Right kidney (tissue), 1 donor: ENCODE data around the gene TM9SF4.
"Not testable (repeated sequence)": the region's sequence is repeated elsewhere in the genome, so short reads cannot be mapped to it uniquely, and the experiment has no call there.

Source experiments
- DNase-seq: peaks from one replicate; pipeline ENCODE4 v3.0.0-alpha.2; 2016

TM9SF4 gene

DNA sequence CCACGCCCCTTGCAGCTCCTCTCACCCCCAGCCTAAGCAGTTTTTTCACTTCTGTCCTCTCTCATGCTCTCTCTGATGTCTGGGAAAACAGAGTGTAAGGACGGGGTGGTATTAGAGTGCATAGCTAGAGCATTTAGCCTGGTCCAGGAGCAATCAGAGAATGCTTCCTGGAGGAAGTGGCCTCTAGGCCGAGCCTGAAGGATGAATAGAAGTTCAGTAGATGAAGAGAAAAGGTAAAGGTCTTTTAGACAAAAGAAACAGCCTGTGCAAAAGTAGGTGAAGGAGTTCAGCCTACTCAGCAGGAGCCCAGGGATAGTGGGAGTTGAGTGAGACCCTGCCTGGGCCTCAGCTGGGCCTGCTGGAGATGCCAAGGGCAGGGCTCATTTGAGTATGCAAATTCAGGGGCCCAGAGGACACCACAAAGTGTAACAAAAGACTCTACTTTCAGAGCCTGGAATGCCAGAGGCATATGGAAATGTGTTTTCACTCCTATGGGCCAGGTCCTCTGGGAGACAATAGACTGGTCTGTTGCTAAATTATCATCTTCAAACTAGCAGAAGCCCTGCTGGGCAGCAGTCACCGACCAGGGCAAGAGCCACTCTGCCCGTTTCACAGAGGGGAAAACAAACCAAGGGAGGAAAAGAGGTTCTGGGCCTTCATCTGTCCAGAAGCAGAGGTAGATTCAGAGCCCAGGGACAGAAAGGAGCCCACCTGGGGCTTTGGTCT, 19.7 kb upstream of the TM9SF4 start:
- no peak for DNase-seq

DNA sequence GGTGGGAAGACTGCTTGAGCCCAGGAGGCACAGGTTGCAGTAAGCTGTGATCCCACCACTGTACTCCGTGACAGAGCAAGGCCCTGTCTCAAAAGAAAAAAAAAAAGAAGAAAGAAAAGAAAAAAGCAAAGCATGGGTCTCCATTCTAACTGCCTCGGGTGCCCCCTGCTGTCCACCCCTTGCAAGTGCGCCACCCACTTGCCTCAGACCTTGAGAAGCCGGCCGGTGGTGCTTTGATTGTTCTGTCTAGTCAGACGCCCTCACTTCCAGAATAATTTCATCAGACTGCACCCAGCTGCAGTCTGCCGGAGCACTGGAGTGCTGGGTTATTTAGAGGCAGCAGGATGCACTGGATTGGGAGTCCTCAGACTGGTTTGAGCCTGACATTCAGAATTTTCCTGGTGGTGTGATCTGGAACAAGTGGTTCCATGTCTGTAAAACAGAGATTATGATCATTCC, 17.6 kb upstream of the TM9SF4 start:
- DNase-seq = peak; percentile 56

DNA sequence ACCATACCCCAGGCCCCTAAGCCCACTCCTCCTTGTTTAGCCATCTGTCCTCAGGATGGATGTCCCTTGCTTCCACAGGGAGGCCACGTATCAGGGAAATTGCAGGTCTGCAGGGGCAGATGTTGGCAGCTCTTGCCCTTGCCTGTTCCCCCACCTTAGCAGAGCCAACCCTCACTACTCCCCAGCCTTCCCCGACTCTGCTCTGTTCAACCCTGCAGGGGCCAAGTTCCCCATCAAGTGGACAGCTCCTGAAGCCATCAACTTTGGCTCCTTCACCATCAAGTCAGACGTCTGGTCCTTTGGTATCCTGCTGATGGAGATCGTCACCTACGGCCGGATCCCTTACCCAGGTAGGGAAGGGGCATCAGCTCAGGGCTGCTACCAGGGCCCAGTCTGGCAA, 10.7 kb upstream of the TM9SF4 start:
- DNase-seq = no peak

DNA sequence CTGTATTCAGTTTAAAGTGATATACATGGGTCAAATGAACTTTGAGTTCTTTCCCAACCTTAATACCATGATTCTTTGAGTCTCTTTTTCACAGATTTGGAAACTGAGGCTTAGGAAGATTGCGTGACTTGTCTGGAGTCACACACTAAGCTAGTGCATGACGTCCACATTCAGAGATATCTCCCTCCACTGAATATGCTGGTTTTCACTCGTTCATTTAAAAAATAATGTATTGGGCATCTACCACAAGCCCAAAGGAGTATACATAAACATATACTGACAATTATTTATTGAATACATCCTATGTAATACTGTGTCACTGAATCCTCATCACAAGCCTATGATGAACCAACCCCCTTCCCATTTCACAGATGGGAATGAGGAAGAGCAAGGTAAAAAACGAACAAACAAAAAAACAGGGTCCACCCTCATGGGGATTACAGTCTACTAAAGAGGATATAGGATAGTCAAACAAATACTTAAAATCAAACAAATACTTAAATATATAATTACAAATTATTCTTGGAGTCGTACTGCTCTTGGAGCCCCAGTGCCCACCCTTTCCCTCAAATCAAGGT, 611 bp upstream of the TM9SF4 start:
- DNase-seq = no peak

DNA sequence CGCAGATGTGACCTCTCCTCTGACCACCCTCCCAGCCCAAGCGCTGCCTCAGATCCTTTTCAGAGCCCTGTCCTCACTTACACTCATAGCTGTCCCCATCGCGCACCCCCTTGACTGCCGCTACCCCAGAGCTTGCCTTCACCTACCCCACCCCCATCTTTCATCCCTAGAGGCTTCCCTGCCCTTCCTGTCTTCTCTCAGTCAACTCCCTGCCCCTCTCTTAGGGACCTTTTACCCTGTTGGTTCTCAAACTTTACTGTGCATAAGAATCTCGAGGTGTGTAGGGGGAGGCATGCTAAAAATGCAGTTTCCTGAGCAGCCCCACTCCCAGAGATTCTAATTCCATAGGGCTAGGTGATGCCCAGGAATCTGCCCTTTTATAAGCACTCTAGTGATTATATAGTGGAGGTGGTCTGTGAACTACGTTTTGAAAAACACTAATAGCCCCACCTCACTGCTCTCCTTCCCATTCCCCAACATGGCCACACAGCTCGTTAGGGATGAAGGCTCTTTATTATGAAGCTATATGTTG, 725 bp downstream of the TM9SF4 start:
- no peak for DNase-seq

DNA sequence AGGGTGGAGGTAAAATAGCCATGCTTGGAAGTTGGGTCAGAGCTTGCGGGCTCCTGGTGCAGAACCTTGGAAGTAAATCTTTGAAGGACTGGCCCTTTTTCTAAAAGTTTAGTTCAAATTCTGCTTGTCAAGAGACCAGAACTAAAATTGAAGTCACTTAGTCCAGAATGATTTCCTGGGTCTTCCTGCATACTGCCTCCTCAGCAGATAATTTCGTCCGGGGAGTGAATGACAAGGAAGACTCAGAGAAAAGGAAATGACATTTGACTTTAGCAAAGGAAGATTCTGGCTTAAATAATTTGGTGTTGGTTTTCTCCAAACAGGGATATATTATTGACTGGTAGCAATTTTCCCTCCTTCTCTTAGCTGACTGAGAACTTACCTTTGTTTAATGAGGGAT, 1.2 kb downstream of the TM9SF4 start:
- DNase-seq = no peak

DNA sequence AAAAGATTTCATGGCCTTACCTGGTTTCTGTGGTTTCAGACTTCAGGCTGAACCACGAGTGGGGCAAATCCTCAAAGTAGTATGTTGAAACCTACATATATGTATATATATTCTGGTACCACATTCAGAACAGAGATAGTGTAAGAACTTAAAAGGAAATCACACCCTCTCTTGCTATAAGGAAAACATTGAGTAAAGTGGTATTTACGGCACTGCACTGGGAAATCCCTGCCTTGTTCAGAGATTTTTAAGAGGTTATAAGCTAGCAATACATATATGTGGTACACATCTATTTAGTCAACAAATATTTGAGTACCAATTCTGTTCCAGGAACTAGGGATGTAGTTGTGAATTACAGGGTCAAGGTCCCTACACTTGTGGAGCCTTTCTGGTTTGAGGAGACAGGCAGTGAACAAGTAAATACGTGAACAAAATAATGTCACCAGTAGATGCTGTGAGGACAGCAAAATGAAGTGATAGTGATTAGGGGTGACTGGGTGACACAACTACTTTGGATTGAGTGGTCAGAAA, 1.7 kb downstream of the TM9SF4 start:
- DNase-seq = no peak

DNA sequence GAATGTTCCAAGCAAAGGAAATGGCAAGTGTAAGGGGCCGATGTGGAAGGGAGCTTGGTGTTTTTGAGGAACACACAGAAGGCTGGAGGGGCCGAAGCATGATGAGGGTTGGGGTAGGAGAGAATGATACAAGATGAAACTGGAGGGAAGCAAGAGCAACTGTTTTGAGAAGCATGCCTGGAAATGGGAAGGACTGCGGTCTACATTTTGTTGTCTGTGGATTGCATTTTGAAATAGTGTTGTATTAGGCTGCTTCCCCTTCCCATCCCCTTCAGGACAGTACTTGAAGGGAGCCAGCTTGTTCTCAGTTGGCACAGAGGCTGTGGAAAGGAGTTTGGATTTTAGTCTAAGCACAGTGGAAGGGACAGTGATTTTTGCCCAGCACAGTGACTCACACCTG, 2.2 kb downstream of the TM9SF4 start:
- DNase-seq = no peak

DNA sequence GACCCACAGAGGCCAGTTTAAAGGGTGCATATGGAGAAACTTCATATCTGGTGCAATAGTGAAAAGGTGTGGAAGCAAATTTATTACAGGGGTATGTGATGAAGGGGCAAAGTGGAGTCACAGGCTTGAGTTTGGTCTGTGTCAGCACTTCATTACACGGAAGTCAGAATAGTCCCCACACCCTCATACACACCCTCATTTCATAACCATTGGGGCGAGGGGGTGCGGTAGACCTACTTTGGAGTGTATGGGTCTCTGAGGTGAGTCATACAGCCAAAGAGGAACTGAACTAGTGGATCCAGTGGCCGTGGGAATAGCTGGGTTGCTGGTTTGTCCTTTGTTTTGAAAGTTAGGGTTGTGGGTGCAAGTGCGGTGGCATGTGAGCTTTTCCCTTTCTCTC, 3.3 kb downstream of the TM9SF4 start:
- no peak for DNase-seq

DNA sequence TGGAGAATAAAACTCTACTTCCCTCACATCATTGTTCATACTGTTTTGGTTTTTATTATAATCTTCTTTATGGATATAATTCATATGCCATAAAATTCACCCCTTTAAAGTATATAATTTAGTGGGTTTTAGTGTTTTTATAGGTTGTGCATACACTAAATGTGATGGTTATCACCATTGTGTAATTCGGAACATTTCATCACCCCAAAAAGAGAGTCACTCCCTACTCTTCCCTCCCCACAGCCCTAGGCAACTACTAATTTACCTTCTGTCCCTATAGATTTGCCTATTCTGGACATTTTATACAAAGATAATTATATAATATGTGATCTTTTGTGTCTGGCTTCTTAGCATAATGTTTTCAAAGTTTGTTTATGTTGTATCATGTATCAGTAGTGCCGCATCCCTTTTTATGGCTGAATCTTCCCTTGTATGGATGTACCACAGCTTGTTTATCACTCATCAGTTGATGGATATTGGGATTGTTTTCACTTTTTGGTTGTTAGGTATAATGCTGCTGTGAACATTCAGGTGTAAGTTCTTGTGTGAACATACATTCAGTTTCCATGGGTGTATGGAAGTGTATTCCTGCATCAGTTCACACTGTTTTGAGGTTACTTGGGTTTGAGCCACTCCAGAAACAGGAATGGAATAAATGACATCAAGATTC, 4.2 kb downstream of the TM9SF4 start:
- DNase-seq = no peak

DNA sequence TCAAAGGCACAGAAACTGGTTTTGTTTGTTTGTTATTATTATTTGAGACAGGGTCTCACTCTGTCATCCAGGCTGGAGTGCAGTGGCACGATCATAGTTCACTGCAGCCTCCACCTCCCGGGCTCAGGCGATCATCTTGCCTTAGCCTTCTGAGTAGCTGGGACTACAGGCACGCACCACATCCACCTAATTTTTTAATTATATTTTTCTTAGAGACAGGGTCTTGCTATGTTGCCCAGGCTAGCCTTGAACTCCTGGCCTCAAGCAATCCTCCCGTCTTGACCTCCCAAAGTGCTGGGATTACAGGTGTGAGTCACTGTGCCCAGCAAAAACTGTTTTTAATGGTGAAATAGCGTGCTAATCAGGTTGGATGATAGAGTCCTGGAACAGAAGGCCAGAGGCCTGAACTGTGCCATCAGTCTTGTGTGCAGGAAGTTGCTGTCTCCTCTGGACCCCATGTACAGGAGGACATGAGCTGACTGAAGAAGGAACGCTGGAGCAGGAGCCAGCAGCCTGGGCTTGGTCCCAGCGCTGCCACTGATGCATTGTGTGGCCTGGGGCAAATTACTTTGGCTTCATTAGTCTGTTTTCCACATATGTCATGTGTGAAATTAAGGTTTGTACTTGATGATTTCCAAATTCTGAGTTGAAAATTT, 4.9 kb downstream of the TM9SF4 start:
- no peak for DNase-seq

DNA sequence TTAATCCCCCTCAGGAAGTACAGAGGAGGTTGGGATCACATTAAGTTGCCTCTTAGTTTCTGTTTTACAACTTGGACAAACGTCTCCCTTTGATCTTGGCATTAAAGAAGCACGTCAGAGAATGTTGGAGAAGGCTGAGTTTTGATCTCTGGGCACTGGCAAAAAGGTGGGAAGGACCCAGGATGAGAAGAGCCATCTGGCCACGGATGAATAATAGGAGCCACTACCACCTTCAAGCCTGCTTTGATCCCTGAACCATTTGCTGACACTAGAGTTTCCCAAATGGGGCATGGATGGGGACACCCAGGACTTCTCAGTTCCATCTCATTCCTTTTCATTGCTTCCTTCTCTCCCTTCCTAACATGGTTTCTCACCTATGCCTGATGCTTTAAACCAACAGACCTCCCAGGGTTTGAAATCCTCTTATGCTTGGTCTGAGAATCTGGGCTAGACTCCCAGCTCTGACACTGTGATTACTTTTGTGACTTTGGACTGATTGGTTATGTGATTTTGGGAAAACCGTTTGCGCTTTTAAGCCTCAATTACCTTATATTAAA, 5.8 kb downstream of the TM9SF4 start:
- peak; percentile 7 for DNase-seq

DNA sequence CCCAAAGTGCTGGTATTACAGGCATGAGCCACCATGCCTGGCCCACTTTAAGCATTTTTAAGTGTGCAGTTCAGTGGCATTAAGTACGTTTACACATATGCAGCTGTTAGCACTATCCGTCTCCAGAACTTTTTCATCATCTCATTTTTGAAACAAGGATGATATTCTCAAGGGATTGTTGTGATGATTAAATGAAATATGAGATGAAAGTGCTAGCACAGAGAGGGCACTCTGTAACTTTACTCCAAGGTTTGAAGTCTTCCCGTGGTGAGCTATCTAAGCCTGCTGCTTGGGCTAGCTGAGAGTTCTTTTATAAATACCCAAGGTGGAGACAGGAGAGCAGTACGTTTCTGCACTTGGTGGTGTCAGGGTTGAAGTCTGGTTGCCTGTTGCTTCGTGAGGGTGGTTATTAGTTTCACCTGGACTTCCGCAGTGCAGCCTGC, 6.6 kb downstream of the TM9SF4 start:
- DNase-seq = no peak

DNA sequence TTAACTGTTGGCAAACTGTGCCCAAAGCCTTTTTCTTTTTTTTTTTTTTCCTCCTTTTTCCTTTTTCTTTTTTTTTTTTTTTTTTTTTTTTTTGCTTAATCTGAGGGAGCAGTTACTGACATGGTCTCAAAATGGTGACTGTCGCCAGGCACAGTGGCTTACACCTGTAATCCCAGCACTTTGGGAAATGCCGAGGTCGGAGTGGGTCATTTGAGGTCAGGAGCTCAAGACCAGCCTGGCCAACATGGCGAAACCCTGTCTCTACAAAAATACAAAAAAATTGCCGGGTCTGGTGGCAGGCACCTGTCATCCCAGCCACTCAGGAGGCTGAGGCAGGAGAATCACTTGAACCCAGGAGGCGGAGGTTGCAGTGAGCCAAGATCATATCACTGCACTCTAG, 7.3 kb downstream of the TM9SF4 start:
- DNase-seq = not testable (repeated sequence)

DNA sequence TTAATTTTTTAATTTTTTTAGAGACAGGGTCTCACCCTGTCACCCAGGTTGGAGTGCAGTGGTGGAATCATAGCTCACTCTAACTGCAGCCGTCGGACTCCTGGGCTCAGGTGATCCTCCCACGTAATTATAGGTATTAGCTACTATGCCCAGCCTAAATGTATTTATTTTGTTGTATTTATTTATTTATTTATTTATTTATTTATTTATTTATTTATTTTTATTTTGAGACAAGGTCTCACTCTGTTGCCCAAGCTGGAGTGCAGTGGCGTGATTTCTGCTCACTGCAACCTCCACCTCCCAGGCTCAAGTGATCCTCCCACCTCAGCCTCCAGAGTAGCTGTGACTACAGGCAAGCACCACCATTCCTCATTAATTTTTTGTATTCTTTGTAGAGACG, 8.9 kb downstream of the TM9SF4 start:
- DNase-seq = not testable (repeated sequence)

DNA sequence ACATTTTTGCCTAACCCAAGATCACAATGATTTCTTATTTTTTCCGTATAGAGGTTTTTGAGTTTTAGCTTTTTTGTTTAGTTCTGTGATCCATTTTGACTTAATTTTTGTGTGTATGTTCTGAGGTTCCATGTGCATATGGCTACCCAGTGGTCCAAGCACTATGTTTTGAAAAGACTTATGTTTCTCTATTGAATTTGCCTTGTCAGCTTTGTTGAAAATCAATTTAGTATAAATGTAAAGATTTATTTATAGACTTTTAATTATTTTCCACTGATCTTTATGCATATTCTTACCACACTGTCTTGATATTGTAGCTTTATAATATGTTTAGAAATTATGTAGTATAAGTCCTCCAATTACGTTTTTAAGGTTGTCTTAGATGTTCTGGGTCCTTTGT, 10.2 kb downstream of the TM9SF4 start:
- no peak for DNase-seq

DNA sequence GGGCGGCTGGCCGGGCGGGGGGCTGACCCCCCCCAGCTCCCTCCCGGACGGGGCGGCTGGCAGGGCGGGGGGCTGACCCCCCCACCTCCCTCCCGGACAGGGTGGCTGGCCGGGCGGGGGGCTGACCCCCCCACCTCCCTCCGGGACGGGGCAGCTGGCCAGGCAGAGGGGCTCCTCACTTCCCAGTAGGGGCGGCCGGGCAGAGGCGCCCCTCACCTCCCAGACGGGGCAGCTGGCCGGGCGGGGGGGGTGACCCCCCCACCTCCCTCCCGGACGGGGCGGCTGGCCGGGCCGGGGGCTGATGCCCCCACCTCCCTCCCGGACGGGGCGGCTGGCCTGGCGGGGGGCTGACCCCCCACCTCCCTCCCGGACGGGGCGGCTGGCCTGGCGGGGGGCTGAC, 12.4 kb downstream of the TM9SF4 start:
- not testable (repeated sequence) for DNase-seq

DNA sequence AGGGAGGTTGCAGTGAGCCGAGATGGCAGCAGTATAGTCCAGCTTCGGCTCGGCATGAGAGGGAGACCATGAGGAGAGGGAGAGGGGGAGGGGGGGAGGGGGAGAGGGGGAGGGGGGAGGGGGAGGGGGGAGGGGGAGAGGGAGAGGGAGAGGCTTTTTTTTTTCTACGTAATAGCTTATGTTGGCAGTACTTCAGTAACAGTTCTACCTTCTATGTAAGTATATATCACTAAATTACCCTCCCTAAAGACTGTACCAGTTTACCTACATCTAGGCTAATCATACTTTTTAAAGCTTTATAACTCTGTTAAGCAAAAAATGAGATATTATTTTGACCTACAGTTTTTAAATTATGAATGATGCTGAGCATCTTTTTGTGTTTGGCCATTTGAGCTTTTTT, 13.6 kb downstream of the TM9SF4 start:
- no peak for DNase-seq

DNA sequence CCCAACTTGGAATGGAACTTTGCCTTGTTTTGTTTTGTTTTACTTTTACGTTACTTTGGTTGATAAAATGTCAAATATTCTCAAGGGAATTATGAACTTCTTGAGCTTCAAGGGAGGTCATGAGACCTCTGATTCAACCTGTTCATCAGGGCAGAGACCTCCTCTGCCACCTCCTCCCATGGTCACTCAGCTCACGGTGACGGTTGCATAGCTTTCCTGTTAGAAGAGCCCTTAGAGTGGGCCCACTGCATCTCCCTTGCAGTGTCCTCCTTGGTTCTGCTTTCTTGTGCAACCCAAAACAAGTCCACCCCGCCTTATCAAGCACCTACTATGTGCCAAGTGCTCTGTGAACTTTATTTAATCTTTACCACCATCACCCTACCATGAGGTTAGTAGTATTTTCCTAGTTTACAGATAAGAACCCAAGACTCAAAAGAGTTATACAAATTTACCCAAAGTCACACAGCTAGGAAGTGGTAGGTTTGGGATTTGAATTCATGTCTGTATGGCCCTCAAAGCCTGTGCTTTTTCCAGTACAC, 15.5 kb downstream of the TM9SF4 start:
- DNase-seq = no peak

DNA sequence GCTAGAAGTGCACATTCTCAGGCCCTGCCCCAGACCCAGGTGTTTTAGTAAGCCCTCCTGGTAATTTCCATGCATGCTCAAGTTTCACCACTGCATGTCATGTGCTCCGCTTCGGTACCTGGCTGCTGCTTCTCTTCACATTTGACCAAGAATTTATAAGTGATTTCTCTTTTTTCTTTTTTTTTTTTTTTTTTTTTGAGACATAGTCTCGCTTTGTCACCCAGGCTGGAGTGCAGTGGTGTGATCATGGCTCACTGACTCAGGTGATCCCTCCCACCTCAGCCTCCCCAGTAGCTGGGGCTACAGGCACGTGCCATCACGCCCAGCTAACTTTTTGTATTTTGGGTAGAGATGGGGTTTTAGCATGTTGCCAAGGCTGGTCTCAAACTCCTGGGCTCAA, 16.0 kb downstream of the TM9SF4 start:
- no peak for DNase-seq

DNA sequence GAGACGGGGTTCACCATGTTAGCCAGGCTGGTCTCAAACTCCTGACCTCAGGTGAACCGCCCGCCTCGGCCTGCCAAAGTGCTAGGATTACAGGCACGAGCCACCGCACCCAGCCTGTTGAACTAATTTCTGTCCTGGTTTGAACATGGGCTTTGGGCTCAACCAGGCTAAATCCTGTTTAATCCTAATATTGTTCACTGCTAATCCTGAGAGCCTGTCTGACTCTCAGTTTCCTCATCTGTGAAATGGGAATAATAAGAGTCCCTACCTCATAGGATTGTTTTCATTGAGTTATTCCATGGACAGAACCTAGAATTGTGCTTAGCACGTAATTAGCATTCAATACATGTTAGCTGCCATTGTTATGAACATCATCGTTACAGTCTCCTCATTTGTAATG, 17.4 kb downstream of the TM9SF4 start:
- no peak for DNase-seq

DNA sequence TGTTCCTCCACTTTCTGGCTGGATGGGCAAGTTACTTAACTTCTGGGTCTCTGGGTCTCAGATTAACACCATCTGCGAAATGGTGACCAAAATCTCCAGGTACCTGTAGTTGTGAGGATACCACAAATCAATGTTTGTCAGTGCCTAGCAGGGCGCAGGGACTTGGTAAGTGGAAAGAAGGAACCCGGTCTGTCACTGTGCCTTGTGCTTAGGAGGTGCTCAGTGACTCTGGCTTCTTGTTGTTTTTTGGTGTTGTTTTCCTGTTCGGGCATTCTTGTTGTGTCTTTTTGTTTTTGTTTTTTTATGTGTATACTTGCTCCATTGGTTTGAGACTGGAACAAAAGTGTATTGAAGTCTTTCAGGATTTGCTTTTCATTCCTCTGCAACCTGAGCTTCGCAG, 17.8 kb downstream of the TM9SF4 start:
- DNase-seq = no peak
